RCC 7860 (cell line): ENCODE measurements around the gene AKT3.
A peak's percentile ranks its signal among the peaks of the same experiment; 100 is the strongest.

Source experiments
- DNase-seq: peaks from one replicate; pipeline ENCODE4 v3.0.0-alpha.2; 2015; ENCODE audit warnings: low spot score
- FAIRE-seq: peaks from 2 replicates; lab custom pipeline; 2012; peaks lifted over from hg19 to GRCh38; lab: Jason Lieb, UNC

AKT3 gene

DNA sequence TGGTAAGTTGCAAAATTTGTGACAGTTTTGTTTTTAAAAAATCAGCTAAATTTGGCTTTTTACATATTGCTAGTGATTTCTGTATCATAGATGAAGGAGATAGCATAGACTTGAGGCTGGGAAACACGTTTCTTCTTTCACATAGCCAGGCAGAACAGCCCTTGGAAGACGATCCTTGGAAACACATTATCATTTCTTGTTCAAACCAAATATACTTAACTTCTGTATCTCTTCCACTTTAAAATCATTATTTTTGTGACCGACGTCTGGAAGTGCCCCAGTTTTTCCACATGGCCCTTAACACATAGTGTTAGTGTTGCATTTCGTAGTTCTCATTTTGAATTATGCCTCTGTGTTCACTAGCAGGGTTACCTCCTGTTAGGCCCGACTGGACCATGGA, 400.7 kb downstream of the AKT3 start:
- FAIRE-seq (no peak), DNase-seq (no peak)

GRCh38 chr1:243447844-243448243, 402.2 kb downstream of the AKT3 start:
- DNase-seq (no peak), FAIRE-seq (no peak)

- DNase-seq (no peak), FAIRE-seq (no peak)
Observed at GRCh38 chr1:243447347-243447746, 402.7 kb downstream of the AKT3 start.

DNA sequence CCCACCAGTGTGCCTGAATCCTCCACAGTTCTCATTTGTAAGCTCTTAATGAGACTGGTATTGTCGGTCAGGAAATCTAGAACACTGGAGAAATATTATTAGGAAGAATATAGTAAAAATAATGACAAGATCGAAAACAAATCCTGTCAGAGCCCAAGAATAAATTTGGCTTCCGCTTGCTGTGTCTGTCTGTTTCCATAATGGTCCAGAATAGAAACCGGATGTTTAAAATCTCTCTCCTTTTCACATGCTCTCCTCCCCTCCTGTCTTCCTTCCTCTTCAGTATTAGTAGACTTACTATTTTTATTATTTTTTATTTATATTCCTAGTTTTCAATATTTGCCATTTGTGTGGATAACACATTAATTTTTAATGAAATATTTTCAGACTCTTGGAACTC, 406.5 kb downstream of the AKT3 start:
- DNase-seq, result no peak
- no peak for FAIRE-seq

GRCh38 chr1:243441601-243442000, 408.4 kb downstream of the AKT3 start:
- no peak for DNase-seq
- peak; percentile 27 for FAIRE-seq

DNA sequence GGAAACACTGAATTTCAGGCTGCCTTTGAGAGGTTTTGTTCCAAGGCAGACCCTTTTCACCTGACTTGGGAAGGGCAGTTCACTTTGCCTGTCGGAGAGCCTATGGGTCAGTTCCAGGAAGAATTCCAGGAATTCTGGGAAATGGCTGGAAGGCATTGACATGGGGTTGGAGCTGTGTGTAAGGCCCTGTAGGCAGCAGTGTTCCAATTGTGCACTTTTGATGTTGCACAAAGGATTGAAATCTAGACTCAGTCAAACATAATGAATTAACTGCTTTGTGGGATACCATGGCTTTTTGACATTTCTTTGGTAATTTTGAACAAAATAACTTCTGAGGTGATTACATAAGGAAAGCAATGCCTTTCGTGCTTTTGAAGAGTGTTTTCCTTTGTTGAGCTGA, 409.6 kb downstream of the AKT3 start:
- DNase-seq, result no peak
- FAIRE-seq, result no peak

DNA sequence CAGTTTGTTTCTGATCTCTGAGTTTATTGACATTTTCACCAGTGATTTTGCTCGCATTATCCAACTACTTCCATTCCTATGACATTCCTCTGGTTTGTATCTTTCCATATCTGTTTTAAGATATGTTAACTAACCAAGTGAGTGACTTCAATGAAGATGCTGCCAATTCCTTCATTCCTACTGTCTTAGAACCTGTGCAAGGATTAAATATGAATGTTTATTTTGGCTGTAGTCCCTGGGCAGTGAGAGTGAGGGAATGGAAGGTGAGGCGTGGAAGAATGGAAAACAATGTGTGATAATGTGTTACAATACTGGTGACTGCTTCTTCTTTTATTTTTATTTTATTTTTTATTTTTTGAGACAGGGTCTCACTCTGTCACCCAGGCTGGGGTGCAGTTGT, 411.2 kb downstream of the AKT3 start:
- no peak for DNase-seq
- no peak for FAIRE-seq
